Parathyroid adenoma (tissue), 2 donors: ENCODE data around the gene JMJD7.

Source experiments
- H2AFZ ChIP-seq: fragments of 300-600 bp; sonication (generic); one replicate; pipeline ENCODE4 v1.7.0; 2017; ENCODE audit warnings: antibody characterized with exemption, mild to moderate bottlenecking
- H3K27ac ChIP-seq: fragments of 300-600 bp; sonication (generic); one replicate; pipeline ENCODE4 v1.7.0; 2017
- H3K27me3 ChIP-seq: fragments of 300-600 bp; sonication (generic); one replicate; pipeline ENCODE4 v1.7.0; 2017; ENCODE audit warnings: low read length; ENCODE audit not compliant: control insufficient read depth, insufficient read depth
- H3K36me3 ChIP-seq: fragments of 300-600 bp; sonication (generic); one replicate; pipeline ENCODE4 v1.7.0; 2017; ENCODE audit warnings: low read length; ENCODE audit not compliant: control insufficient read depth, insufficient read depth
- H3K4me1 ChIP-seq: fragments of 300-600 bp; sonication (generic); one replicate; pipeline ENCODE4 v1.7.0; 2017; ENCODE audit warnings: control low read depth
- H3K4me2 ChIP-seq: fragments of 300-600 bp; sonication (generic); one replicate; pipeline ENCODE4 v1.7.0; 2017; ENCODE audit warnings: low read length
- H3K4me3 ChIP-seq: fragments of 300-600 bp; sonication (generic); one replicate; pipeline ENCODE4 v1.7.0; 2017; ENCODE audit warnings: low read depth, low read length
- H3K79me2 ChIP-seq: fragments of 300-600 bp; sonication (generic); one replicate; pipeline ENCODE4 v1.7.0; 2017; ENCODE audit warnings: control low read depth
- H3K9ac ChIP-seq: fragments of 300-600 bp; sonication (generic); one replicate; pipeline ENCODE4 v1.7.0; 2017; ENCODE audit warnings: mild to moderate bottlenecking
- H3K9me3 ChIP-seq: fragments of 300-600 bp; sonication (generic); one replicate; pipeline ENCODE4 v1.7.0; 2017; ENCODE audit warnings: low read length; ENCODE audit not compliant: control insufficient read depth
- CTCF ChIP-seq: fragments of 300-600 bp; sonication (generic); IDR thresholded peaks from one replicate; pipeline ENCODE4 v1.7.0; 2017; ENCODE audit warnings: antibody characterized with exemption, mild to moderate bottlenecking
- donor health status: primary hyperparathyroidism.

Gene JMJD7

DNA sequence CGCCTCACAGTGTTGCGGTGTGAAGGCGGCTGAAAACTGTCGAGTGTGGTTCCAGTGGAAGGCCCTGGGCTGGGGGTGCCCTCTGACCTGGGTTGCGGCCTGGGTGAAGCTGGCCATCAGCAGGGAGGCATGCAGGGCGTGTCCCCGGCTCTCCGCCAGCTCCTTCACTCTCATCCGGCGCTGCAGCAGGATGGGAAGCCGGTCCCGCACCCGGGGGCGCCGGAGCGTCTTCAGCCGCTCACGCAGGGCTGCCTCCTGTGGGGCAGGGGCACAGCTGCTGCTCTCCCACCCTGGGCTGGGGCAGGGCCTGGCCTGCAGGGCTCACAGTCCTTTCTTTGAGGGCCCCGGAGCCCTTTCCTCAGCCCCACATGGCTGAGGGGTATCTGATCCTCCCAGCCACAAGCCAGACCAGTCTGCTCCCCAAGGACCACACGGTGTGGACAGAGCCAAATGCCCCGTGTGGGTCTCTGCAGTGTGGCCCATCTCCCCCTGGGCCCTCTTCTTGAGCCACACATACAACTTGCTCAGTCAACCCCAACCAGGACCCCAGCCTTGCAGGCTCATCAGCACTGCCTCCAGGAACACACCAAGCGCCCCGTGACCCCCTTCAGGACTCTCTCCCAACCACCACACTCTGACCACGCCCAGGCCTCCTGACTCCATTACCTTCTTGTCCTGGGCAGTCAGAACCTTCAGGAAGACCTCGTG, 39.1 kb downstream of the JMJD7 start:
- no peaks in the 10 kb centered on the region for H3K27me3 ChIP-seq
- no peaks in the 10 kb centered on the region for H3K79me2 ChIP-seq
- H3K9me3 ChIP-seq: no peaks in the 10 kb centered on the region

GRCh38 chr15:41868321-41868720, 40.4 kb downstream of the JMJD7 start:
- no peaks in the 10 kb centered on the region for H3K36me3 ChIP-seq
- no peaks in the 10 kb centered on the region for H3K79me2 ChIP-seq
- H3K4me2 ChIP-seq: no peak overlapping the region
- H3K4me3 ChIP-seq: no peak overlapping the region
- no peaks in the 10 kb centered on the region for H3K27me3 ChIP-seq
- no peak overlapping the region for H2AFZ ChIP-seq
- H3K4me1 ChIP-seq: no peaks in the 10 kb centered on the region
- no peak overlapping the region for H3K9ac ChIP-seq
- no peak overlapping the region for H3K27ac ChIP-seq
- no peaks in the 10 kb centered on the region for H3K9me3 ChIP-seq
- no peak for TF ChIP-seq CTCF

More for the DNA sequence above, 39.1 kb downstream of the JMJD7 start:
- no peak overlapping the region for H3K4me3 ChIP-seq
- no peak overlapping the region for H3K4me2 ChIP-seq
- H3K27ac ChIP-seq: no peak overlapping the region
- H3K9ac ChIP-seq: no peak overlapping the region
- no peak for TF ChIP-seq CTCF
- H3K36me3 ChIP-seq: no peaks in the 10 kb centered on the region
- no peak overlapping the region for H2AFZ ChIP-seq
- H3K4me1 ChIP-seq: no peaks in the 10 kb centered on the region

DNA sequence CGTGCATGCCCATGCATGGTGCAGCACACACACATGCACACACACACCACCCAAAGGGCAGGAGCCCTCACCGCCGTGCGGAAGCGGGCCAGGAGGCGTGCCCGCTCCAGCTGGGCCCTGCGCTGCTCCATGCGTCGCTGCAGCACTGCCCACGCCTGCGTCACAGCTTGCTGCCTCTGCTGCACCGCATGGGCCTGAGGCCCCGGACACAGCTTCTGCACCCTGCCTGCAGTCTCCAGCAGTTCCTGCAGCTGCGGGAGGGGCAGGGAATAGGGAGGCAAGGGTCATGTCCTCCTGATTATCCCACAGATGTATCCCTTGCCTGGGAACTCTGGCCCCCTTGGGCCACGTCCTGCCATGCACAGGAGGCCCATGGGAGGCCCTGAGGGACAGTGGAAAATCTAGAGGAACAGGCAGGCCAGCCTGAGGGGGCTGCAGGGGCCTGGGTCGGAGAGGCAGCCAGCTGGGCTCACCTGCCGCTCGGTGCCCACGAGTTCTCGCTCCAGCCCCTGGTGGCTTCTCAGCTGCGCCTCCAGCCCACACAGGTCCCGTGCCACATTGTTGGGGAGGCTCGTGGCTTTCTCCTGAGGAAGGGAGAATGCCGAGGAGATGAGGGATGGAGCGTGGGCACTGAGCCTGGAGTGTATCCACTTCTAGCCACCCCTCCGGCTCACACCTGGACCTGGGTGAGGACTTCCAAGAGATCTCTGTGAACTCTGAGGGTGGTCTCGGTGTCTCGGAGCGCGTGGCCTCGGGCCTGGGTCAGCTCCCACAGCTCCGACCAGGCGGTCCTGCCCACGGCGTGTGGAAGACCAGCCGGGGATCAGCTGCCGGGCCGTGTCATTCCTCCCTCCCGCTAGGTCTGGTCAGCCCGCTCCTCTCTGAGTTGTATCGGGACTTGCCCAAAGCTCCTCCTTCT, 42.1 kb downstream of the JMJD7 start:
- Histone ChIP-seq H3K27ac (no peak overlapping the region), H3K9me3 (no peaks in the 10 kb centered on the region), H2AFZ (no peak overlapping the region), H3K79me2 (no peaks in the 10 kb centered on the region), H3K4me2 (no peak overlapping the region), H3K9ac (no peak overlapping the region), H3K27me3 (no peaks in the 10 kb centered on the region), H3K4me3 (no peak overlapping the region), H3K36me3 (no peaks in the 10 kb centered on the region), H3K4me1 (no peaks in the 10 kb centered on the region)
- no peak for TF ChIP-seq CTCF

GRCh38 chr15:41870689-41871081, 42.8 kb downstream of the JMJD7 start:
- no peak overlapping the region for H3K4me3 ChIP-seq
- H3K79me2 ChIP-seq: no peaks in the 10 kb centered on the region
- no peaks in the 10 kb centered on the region for H3K4me1 ChIP-seq
- no peak overlapping the region for H2AFZ ChIP-seq
- no peaks in the 10 kb centered on the region for H3K9me3 ChIP-seq
- H3K36me3 ChIP-seq: no peaks in the 10 kb centered on the region
- no peak overlapping the region for H3K27ac ChIP-seq
- H3K27me3 ChIP-seq: no peaks in the 10 kb centered on the region
- TF ChIP-seq CTCF: no peak
- H3K9ac ChIP-seq: no peak overlapping the region
- no peak overlapping the region for H3K4me2 ChIP-seq
